GM23338 (cell line): ENCODE results near the gene MCUR1. TPM values are rescaled to one million over a fixed set of nuclear protein-coding genes. Genes with fewer than 3 reads are reported as not detected.

ENCODE experiments used
- ATAC-seq: fragments of 200-7000 bp; cut with Tn5 transposase; 3 replicates; pipeline ENCODE4 v1.9.1; 2020
- DNase-seq: peaks from one replicate; pipeline ENCODE4 v3.0.0-alpha.2; 2015; ENCODE audit warnings: low spot score
- H2AFZ ChIP-seq: fragments of 200-600 bp; sonication (generic); 2 replicates; pipeline ENCODE4 v1.8.0; 2016; ENCODE audit warnings: antibody characterized with exemption, mild to moderate bottlenecking, moderate library complexity
- H3F3A ChIP-seq: fragments of 200-600 bp; sonication (generic); replicated peaks from 2 replicates; pipeline ENCODE4 v1.8.0; 2017; ENCODE audit warnings: antibody characterized with exemption, mixed run types, low read depth
- H3K27ac ChIP-seq: fragments of 200-600 bp; sonication (generic); 2 replicates; pipeline ENCODE4 v1.6.1; 2016; ENCODE audit warnings: low read depth
- H3K27me3 ChIP-seq: fragments of 200-600 bp; sonication (generic); 2 replicates; pipeline ENCODE4 v1.8.0; 2016; ENCODE audit warnings: mild to moderate bottlenecking, mixed run types, moderate library complexity; ENCODE audit not compliant: insufficient read depth
- H3K36me3 ChIP-seq: fragments of 200-600 bp; sonication (generic); 2 replicates; pipeline ENCODE4 v1.8.0; 2016; ENCODE audit warnings: mild to moderate bottlenecking; ENCODE audit not compliant: insufficient read depth
- H3K4me1 ChIP-seq: fragments of 200-600 bp; sonication (generic); 2 replicates; pipeline ENCODE4 v1.8.0; 2016; ENCODE audit warnings: mild to moderate bottlenecking, moderate library complexity; ENCODE audit not compliant: insufficient read depth
- H3K4me2 ChIP-seq: fragments of 200-600 bp; sonication (generic); 2 replicates; pipeline ENCODE4 v1.7.1; 2017; ENCODE audit warnings: mixed run types
- H3K4me3 ChIP-seq: fragments of 200-600 bp; sonication (generic); 2 replicates; pipeline ENCODE4 v1.6.1; 2016; ENCODE audit warnings: mixed run types
- H3K79me2 ChIP-seq: fragments of 200-600 bp; sonication (generic); replicated peaks from 2 replicates; pipeline ENCODE4 v1.8.0; 2017; ENCODE audit warnings: mild to moderate bottlenecking; ENCODE audit not compliant: insufficient read depth
- H3K9me2 ChIP-seq: fragments of 200-600 bp; sonication (generic); 2 replicates; pipeline ENCODE4 v1.8.0; 2017; ENCODE audit not compliant: insufficient read depth
- H4K20me1 ChIP-seq: fragments of 200-600 bp; sonication (generic); replicated peaks from 2 replicates; pipeline ENCODE4 v1.8.0; 2017; ENCODE audit warnings: mild to moderate bottlenecking; ENCODE audit not compliant: insufficient read depth
- H3K27ac Mint-ChIP-seq: 2 replicates; pipeline ENCODE4 v1.8.0; 2020; ENCODE audit warnings: inconsistent platforms, mild to moderate bottlenecking, moderate library complexity, mixed read lengths
- H3K27me3 Mint-ChIP-seq: 3 replicates; pipeline ENCODE4 v1.8.0; 2022; ENCODE audit warnings: low read depth, mild to moderate bottlenecking, moderate library complexity, mixed read lengths, inconsistent platforms; ENCODE audit not compliant: insufficient read depth, poor library complexity
- H3K36me3 Mint-ChIP-seq: 3 replicates; pipeline ENCODE4 v1.8.0; 2021; ENCODE audit warnings: low read depth, mild to moderate bottlenecking, inconsistent platforms, moderate library complexity, mixed read lengths
- H3K4me1 Mint-ChIP-seq: 3 replicates; pipeline ENCODE4 v1.8.0; 2020; ENCODE audit warnings: mild to moderate bottlenecking, inconsistent platforms, mixed read lengths
- H3K4me3 Mint-ChIP-seq: 3 replicates; pipeline ENCODE4 v1.8.0; 2021; ENCODE audit warnings: moderate library complexity, mild to moderate bottlenecking, inconsistent platforms, mixed read lengths
- H3K9me3 Mint-ChIP-seq: 3 replicates; pipeline ENCODE4 v1.8.0; 2020; ENCODE audit warnings: moderate library complexity, mild to moderate bottlenecking, inconsistent platforms, mixed read lengths
- EZH2phosphoT487 ChIP-seq: fragments of 200-600 bp; sonication (generic); IDR thresholded peaks from one replicate; pipeline ENCODE4 v1.8.1; 2018; ENCODE audit warnings: antibody characterized with exemption; ENCODE audit not compliant: unreplicated experiment
- JUNB ChIP-seq: IDR thresholded peaks from one replicate; pipeline ENCODE4 v1.6.1; 2016; ENCODE audit warnings: antibody characterized with exemption; ENCODE audit not compliant: unreplicated experiment
- POLR2AphosphoS5 ChIP-seq: IDR thresholded peaks from 2 replicates; pipeline ENCODE4 v1.6.1; 2016; ENCODE audit warnings: antibody characterized with exemption, low read depth
- STAT1 ChIP-seq: IDR thresholded peaks from one replicate; pipeline ENCODE4 v1.6.1; 2016; ENCODE audit warnings: antibody characterized with exemption; ENCODE audit not compliant: unreplicated experiment
- ZNF331 ChIP-seq: fragments of 250-450 bp; sonication (Bioruptor Pico); IDR thresholded peaks from 2 replicates; pipeline ENCODE4 v1.5.0; 2020; ENCODE audit warnings: low read depth, mild to moderate bottlenecking, moderate library complexity
- polyA plus RNA-seq: library from polyadenylated mRNA; unstranded; fragments of >200 nt; fragmentation: Nextera tagmentation; extraction: Ambion mirVana; gene quantifications from 2 replicates; pipeline ENCODE4 v1.2.1, GENCODE V29; 2016
- total RNA-seq: library from RNA; depleted of rRNA; stranded (reverse); fragments of >200 nt; shearing (Covaris generic); gene quantifications from 2 replicates; pipeline ENCODE4 v1.2.3, GENCODE V29; 2014
- TF ChIP-seq, protein P1 (sequence below): fragments of 250-450 bp; sonication (Bioruptor Pico); IDR thresholded peaks from 2 replicates; pipeline ENCODE4 v1.5.0; 2020; ENCODE audit warnings: mild to moderate bottlenecking, moderate library complexity
- TF ChIP-seq, protein P2 (sequence below), 2 experiments: fragments of 200-600 bp in 1 of 2; sonication (generic) in 1 of 2; conservative IDR thresholded peaks; 2 replicates each; pipeline versions ENCODE4 v1.5.1 to v1.6.1; 2016 to 2017; ENCODE audit warnings: antibody characterized with exemption in 2 of 2, low read depth in 2 of 2, mild to moderate bottlenecking in 2 of 2, moderate library complexity in 1 of 2

MCUR1 gene
- total and polyA plus RNA-seq, 2 experiments from 2014 or later, result 21.0 to 65.3 TPM

DNA sequence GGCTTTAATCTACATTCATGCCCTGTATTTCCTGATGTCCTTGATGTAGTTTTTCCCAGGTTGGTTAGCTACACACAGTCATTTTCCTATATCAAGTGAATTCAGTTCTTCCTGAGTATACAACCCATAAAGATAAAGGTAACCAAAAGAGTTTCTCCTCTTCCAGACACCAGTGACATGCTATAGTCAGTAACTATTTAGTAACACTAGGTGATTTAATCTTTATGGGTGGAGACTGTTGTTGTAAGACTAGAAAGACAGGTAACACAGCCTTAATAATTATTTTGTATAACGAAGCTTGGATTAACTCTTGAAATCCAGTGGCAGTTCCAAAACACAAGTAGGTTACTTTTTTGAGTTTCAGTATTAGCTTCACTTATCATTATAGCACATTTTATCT is 17.6 kb downstream of the MCUR1 start (continued):
- TF ChIP-seq, protein P1, sequence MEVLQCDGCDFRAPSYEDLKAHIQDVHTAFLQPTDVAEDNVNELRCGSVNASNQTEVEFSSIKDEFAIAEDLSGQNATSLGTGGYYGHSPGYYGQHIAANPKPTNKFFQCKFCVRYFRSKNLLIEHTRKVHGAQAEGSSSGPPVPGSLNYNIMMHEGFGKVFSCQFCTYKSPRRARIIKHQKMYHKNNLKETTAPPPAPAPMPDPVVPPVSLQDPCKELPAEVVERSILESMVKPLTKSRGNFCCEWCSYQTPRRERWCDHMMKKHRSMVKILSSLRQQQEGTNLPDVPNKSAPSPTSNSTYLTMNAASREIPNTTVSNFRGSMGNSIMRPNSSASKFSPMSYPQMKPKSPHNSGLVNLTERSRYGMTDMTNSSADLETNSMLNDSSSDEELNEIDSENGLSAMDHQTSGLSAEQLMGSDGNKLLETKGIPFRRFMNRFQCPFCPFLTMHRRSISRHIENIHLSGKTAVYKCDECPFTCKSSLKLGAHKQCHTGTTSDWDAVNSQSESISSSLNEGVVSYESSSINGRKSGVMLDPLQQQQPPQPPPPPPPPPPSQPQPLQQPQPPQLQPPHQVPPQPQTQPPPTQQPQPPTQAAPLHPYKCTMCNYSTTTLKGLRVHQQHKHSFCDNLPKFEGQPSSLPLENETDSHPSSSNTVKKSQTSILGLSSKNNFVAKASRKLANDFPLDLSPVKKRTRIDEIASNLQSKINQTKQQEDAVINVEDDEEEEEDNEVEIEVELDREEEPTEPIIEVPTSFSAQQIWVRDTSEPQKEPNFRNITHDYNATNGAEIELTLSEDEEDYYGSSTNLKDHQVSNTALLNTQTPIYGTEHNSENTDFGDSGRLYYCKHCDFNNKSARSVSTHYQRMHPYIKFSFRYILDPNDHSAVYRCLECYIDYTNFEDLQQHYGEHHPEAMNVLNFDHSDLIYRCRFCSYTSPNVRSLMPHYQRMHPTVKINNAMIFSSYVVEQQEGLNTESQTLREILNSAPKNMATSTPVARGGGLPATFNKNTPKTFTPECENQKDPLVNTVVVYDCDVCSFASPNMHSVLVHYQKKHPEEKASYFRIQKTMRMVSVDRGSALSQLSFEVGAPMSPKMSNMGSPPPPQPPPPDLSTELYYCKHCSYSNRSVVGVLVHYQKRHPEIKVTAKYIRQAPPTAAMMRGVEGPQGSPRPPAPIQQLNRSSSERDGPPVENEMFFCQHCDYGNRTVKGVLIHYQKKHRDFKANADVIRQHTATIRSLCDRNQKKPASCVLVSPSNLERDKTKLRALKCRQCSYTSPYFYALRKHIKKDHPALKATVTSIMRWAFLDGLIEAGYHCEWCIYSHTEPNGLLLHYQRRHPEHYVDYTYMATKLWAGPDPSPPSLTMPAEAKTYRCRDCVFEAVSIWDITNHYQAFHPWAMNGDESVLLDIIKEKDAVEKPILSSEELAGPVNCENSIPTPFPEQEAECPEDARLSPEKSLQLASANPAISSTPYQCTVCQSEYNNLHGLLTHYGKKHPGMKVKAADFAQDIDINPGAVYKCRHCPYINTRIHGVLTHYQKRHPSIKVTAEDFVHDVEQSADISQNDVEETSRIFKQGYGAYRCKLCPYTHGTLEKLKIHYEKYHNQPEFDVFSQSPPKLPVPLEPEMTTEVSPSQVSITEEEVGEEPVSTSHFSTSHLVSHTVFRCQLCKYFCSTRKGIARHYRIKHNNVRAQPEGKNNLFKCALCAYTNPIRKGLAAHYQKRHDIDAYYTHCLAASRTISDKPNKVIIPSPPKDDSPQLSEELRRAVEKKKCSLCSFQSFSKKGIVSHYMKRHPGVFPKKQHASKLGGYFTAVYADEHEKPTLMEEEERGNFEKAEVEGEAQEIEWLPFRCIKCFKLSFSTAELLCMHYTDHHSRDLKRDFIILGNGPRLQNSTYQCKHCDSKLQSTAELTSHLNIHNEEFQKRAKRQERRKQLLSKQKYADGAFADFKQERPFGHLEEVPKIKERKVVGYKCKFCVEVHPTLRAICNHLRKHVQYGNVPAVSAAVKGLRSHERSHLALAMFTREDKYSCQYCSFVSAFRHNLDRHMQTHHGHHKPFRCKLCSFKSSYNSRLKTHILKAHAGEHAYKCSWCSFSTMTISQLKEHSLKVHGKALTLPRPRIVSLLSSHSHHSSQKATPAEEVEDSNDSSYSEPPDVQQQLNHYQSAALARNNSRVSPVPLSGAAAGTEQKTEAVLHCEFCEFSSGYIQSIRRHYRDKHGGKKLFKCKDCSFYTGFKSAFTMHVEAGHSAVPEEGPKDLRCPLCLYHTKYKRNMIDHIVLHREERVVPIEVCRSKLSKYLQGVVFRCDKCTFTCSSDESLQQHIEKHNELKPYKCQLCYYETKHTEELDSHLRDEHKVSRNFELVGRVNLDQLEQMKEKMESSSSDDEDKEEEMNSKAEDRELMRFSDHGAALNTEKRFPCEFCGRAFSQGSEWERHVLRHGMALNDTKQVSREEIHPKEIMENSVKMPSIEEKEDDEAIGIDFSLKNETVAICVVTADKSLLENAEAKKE (CRISPR knock-in tag), result no peak

GRCh38 chr6:13795041-13795750 is 19.2 kb downstream of the MCUR1 start:
- H3K27ac Mint-ChIP-seq, result peak overlapping the region; percentile 32; the same call in 1 of the 2 replicates
- Histone ChIP-seq H4K20me1 (0 out of 2 replicates have a peak, but pooled peaks cover 3% of the 10 kb centered on the region), H3K79me2 (no peaks in the 10 kb centered on the region), H3K36me3 (peaks cover 15% of the 10 kb centered on the region; the same call in 1 of the 2 replicates), H3K27me3 (no peaks in the 10 kb centered on the region), H3K9me2 (no peaks in the 10 kb centered on the region), H3F3A (no peaks in the 10 kb centered on the region), H3K27ac (no peak overlapping the region), H3K4me2 (no peak overlapping the region), H3K4me1 (no peaks in the 10 kb centered on the region), H2AFZ (no peak overlapping the region), H3K4me3 (no peak overlapping the region)
- TF ChIP-seq STAT1 (no peak), ZNF331 (CRISPR knock-in tag) (no peak), POLR2AphosphoS5 (no peak), JUNB (no peak), EZH2phosphoT487 (no peak)
- TF ChIP-seq, protein P2, sequence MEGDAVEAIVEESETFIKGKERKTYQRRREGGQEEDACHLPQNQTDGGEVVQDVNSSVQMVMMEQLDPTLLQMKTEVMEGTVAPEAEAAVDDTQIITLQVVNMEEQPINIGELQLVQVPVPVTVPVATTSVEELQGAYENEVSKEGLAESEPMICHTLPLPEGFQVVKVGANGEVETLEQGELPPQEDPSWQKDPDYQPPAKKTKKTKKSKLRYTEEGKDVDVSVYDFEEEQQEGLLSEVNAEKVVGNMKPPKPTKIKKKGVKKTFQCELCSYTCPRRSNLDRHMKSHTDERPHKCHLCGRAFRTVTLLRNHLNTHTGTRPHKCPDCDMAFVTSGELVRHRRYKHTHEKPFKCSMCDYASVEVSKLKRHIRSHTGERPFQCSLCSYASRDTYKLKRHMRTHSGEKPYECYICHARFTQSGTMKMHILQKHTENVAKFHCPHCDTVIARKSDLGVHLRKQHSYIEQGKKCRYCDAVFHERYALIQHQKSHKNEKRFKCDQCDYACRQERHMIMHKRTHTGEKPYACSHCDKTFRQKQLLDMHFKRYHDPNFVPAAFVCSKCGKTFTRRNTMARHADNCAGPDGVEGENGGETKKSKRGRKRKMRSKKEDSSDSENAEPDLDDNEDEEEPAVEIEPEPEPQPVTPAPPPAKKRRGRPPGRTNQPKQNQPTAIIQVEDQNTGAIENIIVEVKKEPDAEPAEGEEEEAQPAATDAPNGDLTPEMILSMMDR (conservative IDR thresholded peaks at IDR 0.05; ENCODE audit: low read depth in 2 of 2), result peak; percentile 93 to 99
- TF ChIP-seq, protein P1 (CRISPR knock-in tag), result no peak
- H3K27me3 Mint-ChIP-seq, result peaks cover 3% of the 10 kb centered on the region
- H3K4me3 Mint-ChIP-seq, result no peak overlapping the region
- H3K9me3 Mint-ChIP-seq, result no peaks in the 10 kb centered on the region
- H3K36me3 Mint-ChIP-seq, result peaks cover 46% of the 10 kb centered on the region
- ATAC-seq (peak; percentile 96), DNase-seq (peak; percentile 89)
- H3K4me1 Mint-ChIP-seq, result no peaks in the 10 kb centered on the region; the same call in 1 of the 3 replicates
